ENCODE measurements around the gene TBXAS1. TPM values are rescaled to one million over a fixed set of nuclear protein-coding genes. Genes with fewer than 3 reads are reported as not detected.

The TBXAS1 gene
- total and polyA plus RNA-seq, 2 of the 8 experiments (the other 6 are each of a cell fraction or from before 2014, with no cell fraction given): 0.86 to 2.1 TPM

DNA sequence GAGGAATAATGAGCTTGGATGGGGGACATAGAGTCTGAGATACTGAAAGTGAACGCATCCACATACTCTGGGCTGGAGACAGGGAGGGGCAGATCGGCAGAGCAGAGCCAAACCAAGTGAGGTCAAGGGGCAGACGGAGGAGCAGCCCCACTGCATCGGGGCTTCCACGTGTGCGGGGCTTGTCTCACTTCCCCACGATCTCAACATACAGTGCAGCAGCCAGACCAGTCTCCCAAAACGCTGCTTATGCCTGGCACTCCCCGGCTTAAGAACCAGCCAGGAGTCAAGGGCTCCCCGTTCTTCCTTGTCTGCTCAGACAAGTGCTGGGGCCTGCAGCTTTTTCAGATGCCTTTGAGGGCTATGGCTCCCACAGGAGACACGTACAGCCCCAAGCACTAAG lies 190.1 kb downstream of the TBXAS1 start (continued):
- TF ChIP-seq, protein P1, sequence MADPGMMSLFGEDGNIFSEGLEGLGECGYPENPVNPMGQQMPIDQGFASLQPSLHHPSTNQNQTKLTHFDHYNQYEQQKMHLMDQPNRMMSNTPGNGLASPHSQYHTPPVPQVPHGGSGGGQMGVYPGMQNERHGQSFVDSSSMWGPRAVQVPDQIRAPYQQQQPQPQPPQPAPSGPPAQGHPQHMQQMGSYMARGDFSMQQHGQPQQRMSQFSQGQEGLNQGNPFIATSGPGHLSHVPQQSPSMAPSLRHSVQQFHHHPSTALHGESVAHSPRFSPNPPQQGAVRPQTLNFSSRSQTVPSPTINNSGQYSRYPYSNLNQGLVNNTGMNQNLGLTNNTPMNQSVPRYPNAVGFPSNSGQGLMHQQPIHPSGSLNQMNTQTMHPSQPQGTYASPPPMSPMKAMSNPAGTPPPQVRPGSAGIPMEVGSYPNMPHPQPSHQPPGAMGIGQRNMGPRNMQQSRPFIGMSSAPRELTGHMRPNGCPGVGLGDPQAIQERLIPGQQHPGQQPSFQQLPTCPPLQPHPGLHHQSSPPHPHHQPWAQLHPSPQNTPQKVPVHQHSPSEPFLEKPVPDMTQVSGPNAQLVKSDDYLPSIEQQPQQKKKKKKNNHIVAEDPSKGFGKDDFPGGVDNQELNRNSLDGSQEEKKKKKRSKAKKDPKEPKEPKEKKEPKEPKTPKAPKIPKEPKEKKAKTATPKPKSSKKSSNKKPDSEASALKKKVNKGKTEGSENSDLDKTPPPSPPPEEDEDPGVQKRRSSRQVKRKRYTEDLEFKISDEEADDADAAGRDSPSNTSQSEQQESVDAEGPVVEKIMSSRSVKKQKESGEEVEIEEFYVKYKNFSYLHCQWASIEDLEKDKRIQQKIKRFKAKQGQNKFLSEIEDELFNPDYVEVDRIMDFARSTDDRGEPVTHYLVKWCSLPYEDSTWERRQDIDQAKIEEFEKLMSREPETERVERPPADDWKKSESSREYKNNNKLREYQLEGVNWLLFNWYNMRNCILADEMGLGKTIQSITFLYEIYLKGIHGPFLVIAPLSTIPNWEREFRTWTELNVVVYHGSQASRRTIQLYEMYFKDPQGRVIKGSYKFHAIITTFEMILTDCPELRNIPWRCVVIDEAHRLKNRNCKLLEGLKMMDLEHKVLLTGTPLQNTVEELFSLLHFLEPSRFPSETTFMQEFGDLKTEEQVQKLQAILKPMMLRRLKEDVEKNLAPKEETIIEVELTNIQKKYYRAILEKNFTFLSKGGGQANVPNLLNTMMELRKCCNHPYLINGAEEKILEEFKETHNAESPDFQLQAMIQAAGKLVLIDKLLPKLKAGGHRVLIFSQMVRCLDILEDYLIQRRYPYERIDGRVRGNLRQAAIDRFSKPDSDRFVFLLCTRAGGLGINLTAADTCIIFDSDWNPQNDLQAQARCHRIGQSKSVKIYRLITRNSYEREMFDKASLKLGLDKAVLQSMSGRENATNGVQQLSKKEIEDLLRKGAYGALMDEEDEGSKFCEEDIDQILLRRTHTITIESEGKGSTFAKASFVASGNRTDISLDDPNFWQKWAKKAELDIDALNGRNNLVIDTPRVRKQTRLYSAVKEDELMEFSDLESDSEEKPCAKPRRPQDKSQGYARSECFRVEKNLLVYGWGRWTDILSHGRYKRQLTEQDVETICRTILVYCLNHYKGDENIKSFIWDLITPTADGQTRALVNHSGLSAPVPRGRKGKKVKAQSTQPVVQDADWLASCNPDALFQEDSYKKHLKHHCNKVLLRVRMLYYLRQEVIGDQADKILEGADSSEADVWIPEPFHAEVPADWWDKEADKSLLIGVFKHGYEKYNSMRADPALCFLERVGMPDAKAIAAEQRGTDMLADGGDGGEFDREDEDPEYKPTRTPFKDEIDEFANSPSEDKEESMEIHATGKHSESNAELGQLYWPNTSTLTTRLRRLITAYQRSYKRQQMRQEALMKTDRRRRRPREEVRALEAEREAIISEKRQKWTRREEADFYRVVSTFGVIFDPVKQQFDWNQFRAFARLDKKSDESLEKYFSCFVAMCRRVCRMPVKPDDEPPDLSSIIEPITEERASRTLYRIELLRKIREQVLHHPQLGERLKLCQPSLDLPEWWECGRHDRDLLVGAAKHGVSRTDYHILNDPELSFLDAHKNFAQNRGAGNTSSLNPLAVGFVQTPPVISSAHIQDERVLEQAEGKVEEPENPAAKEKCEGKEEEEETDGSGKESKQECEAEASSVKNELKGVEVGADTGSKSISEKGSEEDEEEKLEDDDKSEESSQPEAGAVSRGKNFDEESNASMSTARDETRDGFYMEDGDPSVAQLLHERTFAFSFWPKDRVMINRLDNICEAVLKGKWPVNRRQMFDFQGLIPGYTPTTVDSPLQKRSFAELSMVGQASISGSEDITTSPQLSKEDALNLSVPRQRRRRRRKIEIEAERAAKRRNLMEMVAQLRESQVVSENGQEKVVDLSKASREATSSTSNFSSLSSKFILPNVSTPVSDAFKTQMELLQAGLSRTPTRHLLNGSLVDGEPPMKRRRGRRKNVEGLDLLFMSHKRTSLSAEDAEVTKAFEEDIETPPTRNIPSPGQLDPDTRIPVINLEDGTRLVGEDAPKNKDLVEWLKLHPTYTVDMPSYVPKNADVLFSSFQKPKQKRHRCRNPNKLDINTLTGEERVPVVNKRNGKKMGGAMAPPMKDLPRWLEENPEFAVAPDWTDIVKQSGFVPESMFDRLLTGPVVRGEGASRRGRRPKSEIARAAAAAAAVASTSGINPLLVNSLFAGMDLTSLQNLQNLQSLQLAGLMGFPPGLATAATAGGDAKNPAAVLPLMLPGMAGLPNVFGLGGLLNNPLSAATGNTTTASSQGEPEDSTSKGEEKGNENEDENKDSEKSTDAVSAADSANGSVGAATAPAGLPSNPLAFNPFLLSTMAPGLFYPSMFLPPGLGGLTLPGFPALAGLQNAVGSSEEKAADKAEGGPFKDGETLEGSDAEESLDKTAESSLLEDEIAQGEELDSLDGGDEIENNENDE (IDR thresholded peaks at IDR 0.05; ENCODE audit: insufficient replicate concordance, low read length): no peak
- no peak for TF ChIP-seq NANOG (IDR thresholded peaks at IDR 0.05; ENCODE audit: insufficient read depth, low read depth, low read length, poor library complexity, severe bottlenecking)
- no peak for TF ChIP-seq CBX8 (IDR thresholded peaks at IDR 0.05; ENCODE audit: borderline replicate concordance, low read depth, low read length)
- TF ChIP-seq CTBP2 (IDR thresholded peaks at IDR 0.05; ENCODE audit: borderline replicate concordance, insufficient read depth, insufficient read length, low read length): no peak
- no peak for TF ChIP-seq TEAD4 (IDR thresholded peaks at IDR 0.05; ENCODE audit: low read depth, low read length)
- TF ChIP-seq CHD1 (IDR thresholded peaks at IDR 0.05; ENCODE audit: low read depth, low read length): no peak
- TF ChIP-seq HDAC6 (IDR thresholded peaks at IDR 0.05; ENCODE audit: low read depth, low read length): no peak
- TF ChIP-seq SUZ12 (IDR thresholded peaks at IDR 0.05; ENCODE audit: low read length): no peak
- no peak for TF ChIP-seq KDM4A (IDR thresholded peaks at IDR 0.05; ENCODE audit: low read depth, low read length, severe bottlenecking)
- no peak for TF ChIP-seq SP1 (IDR thresholded peaks at IDR 0.05; ENCODE audit: low read depth, low read length)

All from H1 (cell line).